IMR-90 (cell line): Measurements from ENCODE around the gene SPRR2G.

Experiments
- BHLHE40 ChIP-seq: fragments of 150-350 bp; IDR thresholded peaks from 2 replicates; pipeline ENCODE4 v1.6.1; 2016; ENCODE audit warnings: mild to moderate bottlenecking, low read depth, low read length
- MAZ ChIP-seq: IDR thresholded peaks from 2 replicates; pipeline ENCODE4 v1.6.1; 2012; ENCODE audit warnings: low read depth, mild to moderate bottlenecking, low read length, improper control_type of control experiment, moderate library complexity, borderline replicate concordance
- NFE2L2 ChIP-seq: fragments of 150-350 bp; IDR thresholded peaks from 2 replicates; pipeline ENCODE4 v1.6.1; 2016; ENCODE audit warnings: low read depth, mild to moderate bottlenecking, low read length
- RFX5 ChIP-seq: IDR thresholded peaks from 2 replicates; pipeline ENCODE4 v1.8.0; 2012; ENCODE audit warnings: low read depth, mild to moderate bottlenecking, low read length, moderate library complexity
- SMC3 ChIP-seq: fragments of 150-350 bp; IDR thresholded peaks from 2 replicates; pipeline ENCODE4 v1.6.1; 2016; ENCODE audit warnings: low read depth, mild to moderate bottlenecking, antibody characterized with exemption, low read length, moderate library complexity
- TF ChIP-seq, protein P1 (sequence below): conservative IDR thresholded peaks from 2 replicates; pipeline ENCODE4 v1.5.1; 2012; ENCODE audit warnings: mild to moderate bottlenecking, low read depth, low read length, improper control_type of control experiment

- TF ChIP-seq, protein P1, sequence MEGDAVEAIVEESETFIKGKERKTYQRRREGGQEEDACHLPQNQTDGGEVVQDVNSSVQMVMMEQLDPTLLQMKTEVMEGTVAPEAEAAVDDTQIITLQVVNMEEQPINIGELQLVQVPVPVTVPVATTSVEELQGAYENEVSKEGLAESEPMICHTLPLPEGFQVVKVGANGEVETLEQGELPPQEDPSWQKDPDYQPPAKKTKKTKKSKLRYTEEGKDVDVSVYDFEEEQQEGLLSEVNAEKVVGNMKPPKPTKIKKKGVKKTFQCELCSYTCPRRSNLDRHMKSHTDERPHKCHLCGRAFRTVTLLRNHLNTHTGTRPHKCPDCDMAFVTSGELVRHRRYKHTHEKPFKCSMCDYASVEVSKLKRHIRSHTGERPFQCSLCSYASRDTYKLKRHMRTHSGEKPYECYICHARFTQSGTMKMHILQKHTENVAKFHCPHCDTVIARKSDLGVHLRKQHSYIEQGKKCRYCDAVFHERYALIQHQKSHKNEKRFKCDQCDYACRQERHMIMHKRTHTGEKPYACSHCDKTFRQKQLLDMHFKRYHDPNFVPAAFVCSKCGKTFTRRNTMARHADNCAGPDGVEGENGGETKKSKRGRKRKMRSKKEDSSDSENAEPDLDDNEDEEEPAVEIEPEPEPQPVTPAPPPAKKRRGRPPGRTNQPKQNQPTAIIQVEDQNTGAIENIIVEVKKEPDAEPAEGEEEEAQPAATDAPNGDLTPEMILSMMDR, result no peak
- TF ChIP-seq RFX5 (no peak), MAZ (no peak), NFE2L2 (no peak), SMC3 (no peak), BHLHE40 (no peak)
These were observed 23.9 kb upstream of the SPRR2G start for GRCh38 chr1:153174624-153175023.
